Epithelial cell of proximal tubule (primary cell): Measurements from ENCODE around the gene CACNB1. TPM values are rescaled to one million over a fixed set of nuclear protein-coding genes. Genes with fewer than 3 reads are reported as not detected.

Experiments
- DNase-seq: peaks from one replicate; pipeline ENCODE4 v3.0.0-alpha.2; 2011; ENCODE audit warnings: low read depth
- H3K4me3 ChIP-seq: 2 replicates; pipeline ENCODE4 v1.5.1; 2011; ENCODE audit warnings: low read depth, mild to moderate bottlenecking, low read length
- CTCF ChIP-seq: conservative IDR thresholded peaks from 2 replicates; pipeline ENCODE4 v1.5.1; 2012; ENCODE audit warnings: low read depth, mild to moderate bottlenecking, low read length
- total RNA-seq: library from RNA; depleted of rRNA; stranded (reverse); fragments of >200 nt; gene quantifications from 2 replicates; pipeline ENCODE4 v1.2.3, GENCODE V29; 2015

CACNB1 gene
- total RNA-seq, 1 donor from 2014 or later, result 2.4 TPM

- DNase-seq, result no peak
- TF ChIP-seq CTCF, result peak; percentile 75
- no peak overlapping the region for H3K4me3 ChIP-seq
Observed at GRCh38 chr17:39239640-39240314, 42.3 kb upstream of the CACNB1 start.

- DNase-seq, result no peak
- peak overlapping the region; percentile 7 for H3K4me3 ChIP-seq
- no peak for TF ChIP-seq CTCF
Observed at GRCh38 chr17:39238311-39238972, 41.0 kb upstream of the CACNB1 start.

GRCh38 chr17:39237586-39237985 lies 40.1 kb upstream of the CACNB1 start:
- DNase-seq, result no peak
- TF ChIP-seq CTCF, result no peak
- no peak overlapping the region for H3K4me3 ChIP-seq

- no peak for TF ChIP-seq CTCF
- no peak overlapping the region for H3K4me3 ChIP-seq
- no peak for DNase-seq
Observed at GRCh38 chr17:39236981-39237441, 39.5 kb upstream of the CACNB1 start.

- TF ChIP-seq CTCF, result no peak
- no peak for DNase-seq
- no peak overlapping the region for H3K4me3 ChIP-seq
Observed at GRCh38 chr17:39236450-39236927, 39.0 kb upstream of the CACNB1 start.

- peak; percentile 88 for TF ChIP-seq CTCF
Observed at GRCh38 chr17:39235555-39236449, 38.3 kb upstream of the CACNB1 start.

More at GRCh38 chr17:39235555-39236449, 38.3 kb upstream of the CACNB1 start:
- no peak overlapping the region for H3K4me3 ChIP-seq
- no peak for DNase-seq
